Measurements from ENCODE around the gene STEAP3. TPM values are rescaled to one million over a fixed set of nuclear protein-coding genes. Genes with fewer than 3 reads are reported as not detected.

The STEAP3 gene
- total RNA-seq, 2 donors from 2014 or later = 0.17 TPM; not detected in 1

GRCh38 chr2:119222863-119223520, 642 bp upstream of the STEAP3 start:
- Mint-ChIP-seq H3K27ac (no peak overlapping the region), H3K36me3 (ENCODE audit: insufficient read depth in 2 of 2) (no peaks in the 10 kb centered on the region), H3K27me3 (ENCODE audit: low read depth) (peaks cover 43% of the 10 kb centered on the region), H3K4me1 (ENCODE audit: low read depth) (no peaks in the 10 kb centered on the region), H3K4me3 (peak overlapping the region; percentile 49 to 50), H3K9me3 (no peaks in the 10 kb centered on the region)
- DNase-seq = no peak
- no peak for ATAC-seq (replicated peaks in 1 of 2)

GRCh38 chr2:119224391-119225104, 914 bp downstream of the STEAP3 start:
- Mint-ChIP-seq H3K27me3 (ENCODE audit: low read depth) (peaks cover 43% of the 10 kb centered on the region), H3K4me1 (ENCODE audit: low read depth) (no peaks in the 10 kb centered on the region), H3K36me3 (ENCODE audit: insufficient read depth in 2 of 2) (no peaks in the 10 kb centered on the region), H3K4me3 (no peak overlapping the region), H3K27ac (no peak overlapping the region), H3K9me3 (no peaks in the 10 kb centered on the region)
- ATAC-seq (replicated peaks in 1 of 2) (no peak), DNase-seq (no peak)

GRCh38 chr2:119225105-119225865, 1.7 kb downstream of the STEAP3 start:
- Mint-ChIP-seq H3K27ac (no peak overlapping the region), H3K27me3 (ENCODE audit: low read depth) (peaks cover 43% of the 10 kb centered on the region), H3K4me3 (no peak overlapping the region), H3K36me3 (ENCODE audit: insufficient read depth in 2 of 2) (no peaks in the 10 kb centered on the region), H3K9me3 (no peaks in the 10 kb centered on the region), H3K4me1 (ENCODE audit: low read depth) (no peaks in the 10 kb centered on the region)
- DNase-seq (no peak), ATAC-seq (replicated peaks in 1 of 2) (no peak)

GRCh38 chr2:119225926-119226325, 2.3 kb downstream of the STEAP3 start:
- Mint-ChIP-seq H3K27me3 (ENCODE audit: low read depth) (peaks cover 38% of the 10 kb centered on the region), H3K36me3 (ENCODE audit: insufficient read depth in 2 of 2) (no peaks in the 10 kb centered on the region), H3K4me3 (no peak overlapping the region), H3K27ac (no peak overlapping the region), H3K9me3 (no peaks in the 10 kb centered on the region), H3K4me1 (ENCODE audit: low read depth) (no peaks in the 10 kb centered on the region)
- DNase-seq = no peak
- no peak for ATAC-seq (replicated peaks in 1 of 2)

GRCh38 chr2:119227346-119227745, 3.7 kb downstream of the STEAP3 start:
- ATAC-seq (replicated peaks in 1 of 2) (no peak), DNase-seq (no peak)
- Mint-ChIP-seq H3K9me3 (no peaks in the 10 kb centered on the region), H3K4me3 (no peak overlapping the region), H3K4me1 (ENCODE audit: low read depth) (peaks cover 8% of the 10 kb centered on the region), H3K36me3 (ENCODE audit: insufficient read depth in 2 of 2) (no peaks in the 10 kb centered on the region), H3K27ac (no peak overlapping the region), H3K27me3 (ENCODE audit: low read depth) (peaks cover 24% of the 10 kb centered on the region)

GRCh38 chr2:119228136-119228535, 4.5 kb downstream of the STEAP3 start:
- no peaks in the 10 kb centered on the region for H3K36me3 Mint-ChIP-seq (ENCODE audit: insufficient read depth in 2 of 2)
- H3K27ac Mint-ChIP-seq = no peak overlapping the region
- no peak for ATAC-seq (replicated peaks in 1 of 2)
- H3K4me3 Mint-ChIP-seq = no peak overlapping the region
- no peaks in the 10 kb centered on the region for H3K9me3 Mint-ChIP-seq
- H3K27me3 Mint-ChIP-seq (ENCODE audit: low read depth) = peaks cover 16% of the 10 kb centered on the region
- DNase-seq = no peak
- H3K4me1 Mint-ChIP-seq (ENCODE audit: low read depth) = peaks cover 12% of the 10 kb centered on the region

GRCh38 chr2:119228964-119229363, 5.3 kb downstream of the STEAP3 start:
- Mint-ChIP-seq H3K27me3 (ENCODE audit: low read depth) (peaks cover 13% of the 10 kb centered on the region), H3K4me1 (ENCODE audit: low read depth) (peaks cover 12% of the 10 kb centered on the region), H3K9me3 (no peaks in the 10 kb centered on the region), H3K27ac (no peak overlapping the region), H3K4me3 (no peak overlapping the region), H3K36me3 (ENCODE audit: insufficient read depth in 2 of 2) (no peaks in the 10 kb centered on the region)
- no peak for ATAC-seq (replicated peaks in 1 of 2)
- DNase-seq = no peak

GRCh38 chr2:119229716-119230115, 6.1 kb downstream of the STEAP3 start:
- no peak overlapping the region for H3K27ac Mint-ChIP-seq
- DNase-seq (no peak), ATAC-seq (replicated peaks in 1 of 2) (no peak)
- H3K36me3 Mint-ChIP-seq (ENCODE audit: insufficient read depth in 2 of 2) = no peaks in the 10 kb centered on the region
- H3K27me3 Mint-ChIP-seq (ENCODE audit: low read depth) = peaks cover 13% of the 10 kb centered on the region
- peaks cover 12% of the 10 kb centered on the region for H3K4me1 Mint-ChIP-seq (ENCODE audit: low read depth)
- no peaks in the 10 kb centered on the region for H3K9me3 Mint-ChIP-seq
- no peak overlapping the region for H3K4me3 Mint-ChIP-seq

- no peaks in the 10 kb centered on the region for H3K9me3 Mint-ChIP-seq
- no peak overlapping the region for H3K27ac Mint-ChIP-seq
- no peak for DNase-seq
Observed at GRCh38 chr2:119230219-119231185, 6.9 kb downstream of the STEAP3 start.

GRCh38 chr2:119231975-119232665, 8.5 kb downstream of the STEAP3 start:
- H3K4me3 Mint-ChIP-seq = peak overlapping the region in 1 of 2 donors; percentile 69
- H3K27me3 Mint-ChIP-seq (ENCODE audit: low read depth) = no peaks in the 10 kb centered on the region
- H3K4me1 Mint-ChIP-seq (ENCODE audit: low read depth) = peaks cover 12% of the 10 kb centered on the region
- H3K9me3 Mint-ChIP-seq = no peaks in the 10 kb centered on the region
- ATAC-seq (replicated peaks in 1 of 2) (peak; percentile 72 to 81), DNase-seq (peak in 1 of 2 donors; percentile 29)
- no peak overlapping the region for H3K27ac Mint-ChIP-seq
- H3K36me3 Mint-ChIP-seq (ENCODE audit: insufficient read depth in 2 of 2) = no peaks in the 10 kb centered on the region

More at GRCh38 chr2:119230219-119231185, 6.9 kb downstream of the STEAP3 start:
- Mint-ChIP-seq H3K27me3 (ENCODE audit: low read depth) (peaks cover 7% of the 10 kb centered on the region), H3K4me3 (no peak overlapping the region), H3K36me3 (ENCODE audit: insufficient read depth in 2 of 2) (no peaks in the 10 kb centered on the region), H3K4me1 (ENCODE audit: low read depth) (peaks cover 12% of the 10 kb centered on the region)
- no peak for ATAC-seq (replicated peaks in 1 of 2)

GRCh38 chr2:119232666-119232993, 9.0 kb downstream of the STEAP3 start:
- Mint-ChIP-seq H3K4me1 (ENCODE audit: low read depth) (peaks cover 12% of the 10 kb centered on the region), H3K27ac (no peak overlapping the region), H3K4me3 (peak overlapping the region in 1 of 2 donors; percentile 69), H3K27me3 (ENCODE audit: low read depth) (no peaks in the 10 kb centered on the region), H3K9me3 (no peaks in the 10 kb centered on the region), H3K36me3 (ENCODE audit: insufficient read depth in 2 of 2) (no peaks in the 10 kb centered on the region)
- ATAC-seq (replicated peaks in 1 of 2) = no peak
- DNase-seq = no peak

- peak; percentile 43 to 53 for ATAC-seq (replicated peaks in 1 of 2)
- Mint-ChIP-seq H3K9me3 (no peaks in the 10 kb centered on the region), H3K4me1 (ENCODE audit: low read depth) (peaks cover 12% of the 10 kb centered on the region), H3K27ac (no peak overlapping the region), H3K36me3 (ENCODE audit: insufficient read depth in 2 of 2) (no peaks in the 10 kb centered on the region), H3K4me3 (no peak overlapping the region), H3K27me3 (ENCODE audit: low read depth) (no peaks in the 10 kb centered on the region)
- no peak for DNase-seq
Observed at GRCh38 chr2:119233326-119234020, 9.8 kb downstream of the STEAP3 start.

Measured in activated T-cell treated with anti-CD3 and anti-CD28 coated beads, Interleukin-2, amount 50 U/mL, for 72 hours (primary cell).